Measurements from ENCODE around the gene ACAD10. TPM values are rescaled to one million over a fixed set of nuclear protein-coding genes. Genes with fewer than 3 reads are reported as not detected.

Gene ACAD10
- total RNA-seq, 1 donor from 2014 or later: 49.9 TPM

- Mint-ChIP-seq H3K36me3 (peaks cover 3% of the 10 kb centered on the region), H3K27me3 (no peaks in the 10 kb centered on the region), H3K4me3 (no peak overlapping the region), H3K9me3 (no peaks in the 10 kb centered on the region), H3K27ac (no peak overlapping the region), H3K4me1 (ENCODE audit: unreplicated experiment) (no peaks in the 10 kb centered on the region)
- DNase-seq (ENCODE audit: extremely low spot score, unreplicated experiment): no peak
- TF ChIP-seq CTCF (conservative IDR thresholded peaks at IDR 0.05): no peak
These were observed 68.8 kb downstream of the ACAD10 start for GRCh38 chr12:111754671-111755070.

GRCh38 chr12:111756196-111756595 lies 70.3 kb downstream of the ACAD10 start:
- no peak overlapping the region for H3K4me3 Mint-ChIP-seq
- H3K4me1 Mint-ChIP-seq (ENCODE audit: unreplicated experiment): no peaks in the 10 kb centered on the region
- no peaks in the 10 kb centered on the region for H3K27me3 Mint-ChIP-seq
- DNase-seq (ENCODE audit: extremely low spot score, unreplicated experiment): no peak
- H3K36me3 Mint-ChIP-seq: peaks cover 3% of the 10 kb centered on the region
- no peak for TF ChIP-seq CTCF (conservative IDR thresholded peaks at IDR 0.05)
- H3K9me3 Mint-ChIP-seq: no peaks in the 10 kb centered on the region
- no peak overlapping the region for H3K27ac Mint-ChIP-seq

GRCh38 chr12:111756681-111757080 lies 70.8 kb downstream of the ACAD10 start:
- TF ChIP-seq CTCF (conservative IDR thresholded peaks at IDR 0.05): no peak
- no peak for DNase-seq (ENCODE audit: extremely low spot score, unreplicated experiment)
- H3K27me3 Mint-ChIP-seq: no peaks in the 10 kb centered on the region
- H3K9me3 Mint-ChIP-seq: no peaks in the 10 kb centered on the region
- peaks cover 1% of the 10 kb centered on the region for H3K4me1 Mint-ChIP-seq (ENCODE audit: unreplicated experiment)
- H3K4me3 Mint-ChIP-seq: no peak overlapping the region
- peaks cover 3% of the 10 kb centered on the region for H3K36me3 Mint-ChIP-seq
- H3K27ac Mint-ChIP-seq: no peak overlapping the region

GRCh38 chr12:111757361-111758119 lies 71.7 kb downstream of the ACAD10 start:
- Mint-ChIP-seq H3K4me1 (ENCODE audit: unreplicated experiment) (peaks cover 5% of the 10 kb centered on the region), H3K27me3 (no peaks in the 10 kb centered on the region), H3K36me3 (peaks cover 3% of the 10 kb centered on the region), H3K4me3 (no peak overlapping the region), H3K9me3 (no peaks in the 10 kb centered on the region), H3K27ac (peak overlapping the region; percentile 39)
- DNase-seq (ENCODE audit: extremely low spot score, unreplicated experiment): no peak
- TF ChIP-seq CTCF (conservative IDR thresholded peaks at IDR 0.05): no peak

- peak overlapping the region; percentile 39 for H3K27ac Mint-ChIP-seq
- peaks cover 5% of the 10 kb centered on the region for H3K4me1 Mint-ChIP-seq (ENCODE audit: unreplicated experiment)
- no peak for DNase-seq (ENCODE audit: extremely low spot score, unreplicated experiment)
- no peaks in the 10 kb centered on the region for H3K27me3 Mint-ChIP-seq
- no peaks in the 10 kb centered on the region for H3K9me3 Mint-ChIP-seq
- no peak for TF ChIP-seq CTCF (conservative IDR thresholded peaks at IDR 0.05)
- peak overlapping the region; percentile 22 for H3K4me3 Mint-ChIP-seq
- peaks cover 3% of the 10 kb centered on the region for H3K36me3 Mint-ChIP-seq
These were observed 72.3 kb downstream of the ACAD10 start for GRCh38 chr12:111758120-111758561.
